Ishikawa (cell line): ENCODE measurements around the gene SLC6A18.

ENCODE experiments used
- CEBPB ChIP-seq: IDR thresholded peaks from 2 replicates; pipeline ENCODE4 v1.6.1; 2012
- CREB1 ChIP-seq: IDR thresholded peaks from 2 replicates; pipeline ENCODE4 v1.6.1; 2012; ENCODE audit warnings: low read depth
- EGR1 ChIP-seq: IDR thresholded peaks from 2 replicates; pipeline ENCODE4 v1.6.1; 2012
- EP300 ChIP-seq: IDR thresholded peaks from 2 replicates; pipeline ENCODE4 v1.6.1; 2012; ENCODE audit warnings: borderline replicate concordance
- FOXM1 ChIP-seq: IDR thresholded peaks from 2 replicates; pipeline ENCODE4 v1.6.1; 2012; ENCODE audit warnings: low read depth, borderline replicate concordance
- MAX ChIP-seq: IDR thresholded peaks from 2 replicates; pipeline ENCODE4 v1.6.1; 2012
- NFIC ChIP-seq: IDR thresholded peaks from 2 replicates; pipeline ENCODE4 v1.6.1; 2012
- RAD21 ChIP-seq: IDR thresholded peaks from 2 replicates; pipeline ENCODE4 v1.6.1; 2012; ENCODE audit warnings: low read depth
- REST ChIP-seq: IDR thresholded peaks from 2 replicates; pipeline ENCODE4 v1.6.1; 2012; ENCODE audit warnings: low read depth, mild to moderate bottlenecking
- TAF1 ChIP-seq: IDR thresholded peaks from 2 replicates; pipeline ENCODE4 v1.6.1; 2012; ENCODE audit warnings: low read depth, mild to moderate bottlenecking
- TCF12 ChIP-seq: IDR thresholded peaks from 2 replicates; pipeline ENCODE4 v1.6.1; 2012; ENCODE audit warnings: low read depth
- TEAD4 ChIP-seq: IDR thresholded peaks from 2 replicates; pipeline ENCODE4 v1.6.1; 2012
- USF1 ChIP-seq: IDR thresholded peaks from 2 replicates; pipeline ENCODE4 v1.6.1; 2012
- YY1 ChIP-seq: IDR thresholded peaks from 2 replicates; pipeline ENCODE4 v1.6.1; 2012; ENCODE audit warnings: low read depth
- ZBTB7A ChIP-seq: IDR thresholded peaks from 2 replicates; pipeline ENCODE4 v1.6.1; 2012; ENCODE audit warnings: low read depth

SLC6A18 gene

GRCh38 chr5:1272201-1272600, 47.0 kb downstream of the SLC6A18 start:
- TF ChIP-seq ZBTB7A: no peak
- no peak for TF ChIP-seq NFIC
- TF ChIP-seq RAD21: no peak
- no peak for TF ChIP-seq YY1

- TF ChIP-seq CREB1 (no peak), CEBPB (no peak), TCF12 (no peak), MAX (no peak), USF1 (no peak), FOXM1 (no peak), EP300 (no peak), YY1 (no peak), RAD21 (no peak), REST (no peak), ZBTB7A (no peak), EGR1 (no peak), TAF1 (no peak), TEAD4 (no peak)
These were observed 48.6 kb downstream of the SLC6A18 start for GRCh38 chr5:1273745-1274144.

- TF ChIP-seq EP300: no peak
- TF ChIP-seq CREB1: no peak
- TF ChIP-seq TCF12: no peak
- TF ChIP-seq USF1: no peak
- TF ChIP-seq MAX: no peak
- TF ChIP-seq FOXM1: no peak
- no peak for TF ChIP-seq YY1
- TF ChIP-seq CEBPB: no peak
- TF ChIP-seq REST: no peak
- TF ChIP-seq TAF1: no peak
- no peak for TF ChIP-seq ZBTB7A
- no peak for TF ChIP-seq EGR1
- TF ChIP-seq TEAD4: no peak
- TF ChIP-seq NFIC: no peak
- TF ChIP-seq RAD21: no peak
These were observed 49.3 kb downstream of the SLC6A18 start for GRCh38 chr5:1274471-1274870.

GRCh38 chr5:1276930-1277329, 51.7 kb downstream of the SLC6A18 start:
- TF ChIP-seq RAD21 (no peak), REST (no peak), CEBPB (no peak), TAF1 (no peak), MAX (no peak), FOXM1 (no peak), CREB1 (no peak), EP300 (no peak), USF1 (no peak)

GRCh38 chr5:1277331-1277730, 52.1 kb downstream of the SLC6A18 start:
- no peak for TF ChIP-seq EP300
- no peak for TF ChIP-seq TCF12
- no peak for TF ChIP-seq FOXM1
- TF ChIP-seq TEAD4: no peak
- TF ChIP-seq NFIC: no peak
- no peak for TF ChIP-seq TAF1
- no peak for TF ChIP-seq RAD21
- no peak for TF ChIP-seq MAX
- TF ChIP-seq CEBPB: no peak
